Endothelial cell of umbilical vein (primary cell): ENCODE measurements around the gene RASD1. TPM values are rescaled to one million over a fixed set of nuclear protein-coding genes. Genes with fewer than 3 reads are reported as not detected.

ENCODE experiments used
- BruUV-seq: library from RNA; stranded (reverse); fragments of 400-500 nt; replicated peaks from 2 replicates; lab custom pipeline; 2021; lab: Mats Ljungman, UMichigan
- CTCF ChIA-PET: fragments of 300-600, 350-600 bp; sonication (Branson Sonifier 250); formaldehyde crosslinking; loops from one replicate; lab custom pipeline; 2021; ENCODE audit warnings: antibody characterized with exemption, inconsistent platforms; lab: Charles Lee
- POLR2A ChIA-PET: fragments of 300-600, 350-600 bp; sonication (Branson Sonifier 250); formaldehyde crosslinking; loops from one replicate; lab custom pipeline; 2021; ENCODE audit warnings: antibody characterized with exemption, inconsistent platforms; lab: Charles Lee
- DNase-seq: peaks from one replicate; pipeline ENCODE4 v3.0.0-alpha.2; 2011; ENCODE audit warnings: low read depth, low spot score
- FAIRE-seq: peaks from 2 replicates; lab custom pipeline; 2011; peaks lifted over from hg19 to GRCh38; lab: Jason Lieb, UNC
- H2AFZ ChIP-seq: 2 replicates; pipeline ENCODE4 v1.6.0; 2012; ENCODE audit warnings: low read depth, low read length, control low read depth, inconsistent platforms
- H3K27ac ChIP-seq: 2 replicates; pipeline ENCODE4 v1.5.1; 2011; ENCODE audit warnings: low read depth, mild to moderate bottlenecking, control low read depth, low read length, moderate library complexity; ENCODE audit not compliant: insufficient read depth
- H3K27me3 ChIP-seq, 2 experiments: 2 replicates each; pipeline versions ENCODE4 v1.6.0 to v1.6.1; 2011; ENCODE audit warnings: low read length in 2 of 2, mixed read lengths in 1 of 2; ENCODE audit not compliant: control insufficient read depth in 2 of 2, insufficient read depth in 2 of 2
- H3K36me3 ChIP-seq, 2 experiments: 2 replicates in 1 of 2; 3 replicates in 1 of 2; pipeline ENCODE4 v1.5.1; 2011; ENCODE audit warnings: low read length in 2 of 2, mild to moderate bottlenecking in 1 of 2, moderate library complexity in 1 of 2; ENCODE audit not compliant: control insufficient read depth in 2 of 2, insufficient read depth in 2 of 2; ENCODE audit errors: extremely low read depth in 1 of 2
- H3K4me1 ChIP-seq: 3 replicates; pipeline ENCODE4 v1.5.1; 2011; ENCODE audit warnings: mild to moderate bottlenecking, low read length; ENCODE audit not compliant: control insufficient read depth, insufficient read depth; ENCODE audit errors: extremely low read depth
- H3K4me2 ChIP-seq: 2 replicates; pipeline ENCODE4 v1.6.1; 2011; ENCODE audit warnings: low read length, control low read depth, mixed read lengths; ENCODE audit not compliant: insufficient read depth
- H3K4me3 ChIP-seq, 3 experiments: fragments of 200-600 bp in 1 of 3; sonication (generic), shearing (Covaris generic) in 1 of 3; replicated peaks in 1 of 3; 2 replicates each; pipeline ENCODE4 v1.5.1; 2011 to 2016; ENCODE audit warnings: control low read depth in 3 of 3, low read length in 3 of 3, mild to moderate bottlenecking in 2 of 3, inconsistent platforms in 1 of 3, low read depth in 1 of 3, moderate library complexity in 1 of 3; ENCODE audit not compliant: insufficient read depth in 1 of 3
- H3K79me2 ChIP-seq: 2 replicates; pipeline ENCODE4 v1.6.0; 2012; ENCODE audit warnings: low read length, inconsistent platforms; ENCODE audit not compliant: control insufficient read depth, insufficient read depth
- H3K9ac ChIP-seq: replicated peaks from 2 replicates; pipeline ENCODE3; 2011; ENCODE audit warnings: low read length, control low read depth; ENCODE audit not compliant: insufficient read depth; ENCODE audit errors: extremely low read depth
- H3K9me1 ChIP-seq: replicated peaks from 3 replicates; pipeline ENCODE4 v1.6.0; 2011; ENCODE audit warnings: mild to moderate bottlenecking, low read length; ENCODE audit not compliant: control insufficient read depth, insufficient read depth; ENCODE audit errors: extremely low read depth
- H3K9me3 ChIP-seq: replicated peaks from 2 replicates; pipeline ENCODE4 v1.5.1; 2012; ENCODE audit warnings: low read length, inconsistent platforms; ENCODE audit not compliant: control insufficient read depth, insufficient read depth
- H4K20me1 ChIP-seq: replicated peaks from 2 replicates; pipeline ENCODE3; 2011; ENCODE audit warnings: mild to moderate bottlenecking, low read length; ENCODE audit not compliant: control insufficient read depth, insufficient read depth; ENCODE audit errors: extremely low read depth
- EZH2 ChIP-seq: IDR thresholded peaks from 2 replicates; pipeline ENCODE4 v1.6.1; 2012; ENCODE audit warnings: borderline replicate concordance, low read depth, mild to moderate bottlenecking, moderate library complexity, low read length, inconsistent platforms; ENCODE audit not compliant: severe bottlenecking
- FOS ChIP-seq: IDR thresholded peaks from 2 replicates; pipeline ENCODE4 v1.6.1; 2011; ENCODE audit warnings: mild to moderate bottlenecking, low read length, moderate library complexity, borderline replicate concordance; ENCODE audit not compliant: insufficient read depth
- GATA2 ChIP-seq: IDR thresholded peaks from 2 replicates; pipeline ENCODE4 v1.7.0; 2011; ENCODE audit warnings: low read depth, mild to moderate bottlenecking, moderate library complexity, mixed read lengths, low read length; ENCODE audit not compliant: insufficient read length, insufficient read depth
- JUN ChIP-seq: IDR thresholded peaks from 2 replicates; pipeline ENCODE4 v1.6.1; 2011; ENCODE audit warnings: borderline replicate concordance, low read depth; ENCODE audit not compliant: insufficient read length, insufficient read depth
- MYC ChIP-seq: IDR thresholded peaks from one replicate; pipeline ENCODE4 v1.6.1; 2011; ENCODE audit warnings: mild to moderate bottlenecking, low read depth, low read length
- POLR2A ChIP-seq: IDR thresholded peaks from 2 replicates; pipeline ENCODE4 v1.6.1; 2012; ENCODE audit warnings: low read depth, mild to moderate bottlenecking, control low read depth, low read length
- POLR2AphosphoS5 ChIP-seq: IDR thresholded peaks from 2 replicates; pipeline ENCODE4 v1.6.1; 2012; ENCODE audit warnings: low read depth, mild to moderate bottlenecking, control low read depth, low read length, moderate library complexity; ENCODE audit not compliant: insufficient read depth
- dilution Hi-C: fragments of 300-500 bp; cut with MboI; formaldehyde crosslinking; loops from one replicate; pipeline ENCODE4 v1.15.0; 2019; ENCODE audit warnings: low sequenced_read_pairs; ENCODE audit not compliant: extremely low pct_ligation_motif_present
- intact Hi-C: fragments of 100-400 bp; cut with micrococcal nuclease; formaldehyde crosslinking; loops from one replicate; pipeline ENCODE4 v1.10.0; 2022
- polyA plus RNA-seq, 4 experiments: library from polyadenylated mRNA; depleted of rRNA in 3 of 4; stranded (reverse) in 3 of 4; unstranded in 1 of 4; fragments of >200 nt; gene quantifications; 2 replicates each; pipeline versions ENCODE4 v1.2.1 to v1.2.3, GENCODE V29; 2011 to 2012; ENCODE audit warnings: missing spikeins in 1 of 4
- total RNA-seq: library from RNA; stranded (reverse); gene quantifications from 2 replicates; pipeline ENCODE4 v1.2.3, GENCODE V29; 2021
- TF ChIP-seq, protein P1 (sequence below): IDR thresholded peaks from 2 replicates; pipeline ENCODE4 v1.6.1; 2011; ENCODE audit not compliant: insufficient read depth, insufficient read length
- TF ChIP-seq, protein P2 (sequence below), 2 donors: IDR thresholded peaks; 1 replicate in 1 of 2; 2 replicates in 1 of 2; pipeline ENCODE4 v1.5.1; 2011; ENCODE audit warnings: low read length in 2 of 2, mild to moderate bottlenecking in 2 of 2, moderate library complexity in 2 of 2, control low read depth in 1 of 2, inconsistent platforms in 1 of 2, low read depth in 1 of 2; ENCODE audit not compliant: insufficient read depth in 1 of 2; ENCODE audit errors: extremely low read depth in 1 of 2

Gene RASD1
- total and polyA plus RNA-seq, 2 donors (not counting 3 experiments of a cell fraction or from before 2014, with no cell fraction given) = 4.2 to 15.7 TPM

DNA sequence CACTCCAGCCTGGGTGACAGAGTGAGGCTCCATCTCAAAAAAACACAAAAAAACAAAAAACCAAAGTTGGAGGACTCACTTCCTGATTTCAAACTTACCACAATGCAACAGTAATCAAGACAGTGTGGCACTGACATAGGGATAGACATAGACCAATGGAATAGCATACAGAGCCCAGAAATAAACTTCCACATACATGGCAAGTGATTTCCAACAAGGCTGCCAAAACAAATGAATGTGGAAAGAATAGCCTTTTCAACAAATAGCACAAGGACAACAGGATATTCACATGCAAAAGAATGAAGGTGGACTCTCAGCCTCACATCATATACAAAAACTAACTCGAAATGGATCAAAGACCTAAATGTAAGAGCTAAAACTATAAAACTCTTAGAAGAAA is 36.8 kb upstream of the RASD1 start:
- no peaks in the 10 kb centered on the region for H3K9me3 ChIP-seq
- CTCF ChIA-PET = interaction anchor here (1.2 kb wide), 1 partner anchor 36 kb away, joined by 3 read pairs; no protein-coding TSS in a partner anchor
- BruUV-seq = no TSS peak
- DNase-seq (no peak), FAIRE-seq (no peak)
- no peaks in the 10 kb centered on the region for H4K20me1 ChIP-seq
- no peak overlapping the region for H2AFZ ChIP-seq
- H3K79me2 ChIP-seq = no peaks in the 10 kb centered on the region
- no peak overlapping the region for H3K4me2 ChIP-seq
- intact Hi-C loops (no loop called here), dilution Hi-C loops (no loop called here)
- no peaks in the 10 kb centered on the region for H3K9me1 ChIP-seq
- TF ChIP-seq FOS (no peak), GATA2 (no peak), EZH2 (no peak), POLR2A (no peak), JUN (no peak), MYC (no peak), POLR2AphosphoS5 (no peak)
- TF ChIP-seq, protein P1, sequence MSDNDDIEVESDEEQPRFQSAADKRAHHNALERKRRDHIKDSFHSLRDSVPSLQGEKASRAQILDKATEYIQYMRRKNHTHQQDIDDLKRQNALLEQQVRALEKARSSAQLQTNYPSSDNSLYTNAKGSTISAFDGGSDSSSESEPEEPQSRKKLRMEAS = no peak
- TF ChIP-seq, protein P2, sequence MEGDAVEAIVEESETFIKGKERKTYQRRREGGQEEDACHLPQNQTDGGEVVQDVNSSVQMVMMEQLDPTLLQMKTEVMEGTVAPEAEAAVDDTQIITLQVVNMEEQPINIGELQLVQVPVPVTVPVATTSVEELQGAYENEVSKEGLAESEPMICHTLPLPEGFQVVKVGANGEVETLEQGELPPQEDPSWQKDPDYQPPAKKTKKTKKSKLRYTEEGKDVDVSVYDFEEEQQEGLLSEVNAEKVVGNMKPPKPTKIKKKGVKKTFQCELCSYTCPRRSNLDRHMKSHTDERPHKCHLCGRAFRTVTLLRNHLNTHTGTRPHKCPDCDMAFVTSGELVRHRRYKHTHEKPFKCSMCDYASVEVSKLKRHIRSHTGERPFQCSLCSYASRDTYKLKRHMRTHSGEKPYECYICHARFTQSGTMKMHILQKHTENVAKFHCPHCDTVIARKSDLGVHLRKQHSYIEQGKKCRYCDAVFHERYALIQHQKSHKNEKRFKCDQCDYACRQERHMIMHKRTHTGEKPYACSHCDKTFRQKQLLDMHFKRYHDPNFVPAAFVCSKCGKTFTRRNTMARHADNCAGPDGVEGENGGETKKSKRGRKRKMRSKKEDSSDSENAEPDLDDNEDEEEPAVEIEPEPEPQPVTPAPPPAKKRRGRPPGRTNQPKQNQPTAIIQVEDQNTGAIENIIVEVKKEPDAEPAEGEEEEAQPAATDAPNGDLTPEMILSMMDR (IDR thresholded peaks at IDR 0.05; ENCODE audit: extremely low read depth in 1 of 2, insufficient read depth in 1 of 2, low read depth in 1 of 2, low read length in 2 of 2) = no peak
- H3K9ac ChIP-seq = no peak overlapping the region
- H3K4me1 ChIP-seq = no peaks in the 10 kb centered on the region
- no peaks in the 10 kb centered on the region for H3K36me3 ChIP-seq
- POLR2A ChIA-PET = interaction anchor here (0.7 kb wide), 1 partner anchor 98 kb away, joined by 3 read pairs; no protein-coding TSS in a partner anchor
- H3K27ac ChIP-seq = no peak overlapping the region
- no peaks in the 10 kb centered on the region for H3K27me3 ChIP-seq
- no peak overlapping the region for H3K4me3 ChIP-seq
